ENCODE measurements around the gene ATP8A2. TPM values are rescaled to one million over a fixed set of nuclear protein-coding genes. Genes with fewer than 3 reads are reported as not detected.
A peak's percentile ranks its signal among the peaks of the same experiment; 100 is the strongest.

The ATP8A2 gene
- total RNA-seq, 1 donor from 2014 or later: not detected

DNA sequence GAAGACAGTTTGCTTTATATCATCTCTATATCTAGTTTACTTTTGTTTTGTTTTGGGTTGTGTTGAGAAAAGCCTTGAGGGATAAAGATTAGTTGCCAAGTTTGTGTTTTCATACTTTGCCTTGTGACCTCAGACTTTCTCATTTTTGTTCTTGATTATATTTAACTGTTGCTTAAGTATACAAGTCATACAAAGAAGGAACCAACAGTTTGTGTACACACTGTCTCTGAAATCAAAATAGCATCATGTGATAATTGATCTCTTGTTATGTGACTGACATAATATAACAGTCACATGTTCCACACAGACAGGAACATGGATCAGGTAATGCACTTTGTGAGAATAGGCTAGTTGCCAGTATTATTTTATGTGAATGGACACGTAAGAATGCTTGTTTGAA, 609.3 kb downstream of the ATP8A2 start:
- H3K36me3 ChIP-seq (ENCODE audit: control insufficient read depth, insufficient read depth, low read length): no peaks in the 10 kb centered on the region
- H3K4me3 ChIP-seq (ENCODE audit: low read depth, low read length): no peak overlapping the region
- TF ChIP-seq, protein P1, sequence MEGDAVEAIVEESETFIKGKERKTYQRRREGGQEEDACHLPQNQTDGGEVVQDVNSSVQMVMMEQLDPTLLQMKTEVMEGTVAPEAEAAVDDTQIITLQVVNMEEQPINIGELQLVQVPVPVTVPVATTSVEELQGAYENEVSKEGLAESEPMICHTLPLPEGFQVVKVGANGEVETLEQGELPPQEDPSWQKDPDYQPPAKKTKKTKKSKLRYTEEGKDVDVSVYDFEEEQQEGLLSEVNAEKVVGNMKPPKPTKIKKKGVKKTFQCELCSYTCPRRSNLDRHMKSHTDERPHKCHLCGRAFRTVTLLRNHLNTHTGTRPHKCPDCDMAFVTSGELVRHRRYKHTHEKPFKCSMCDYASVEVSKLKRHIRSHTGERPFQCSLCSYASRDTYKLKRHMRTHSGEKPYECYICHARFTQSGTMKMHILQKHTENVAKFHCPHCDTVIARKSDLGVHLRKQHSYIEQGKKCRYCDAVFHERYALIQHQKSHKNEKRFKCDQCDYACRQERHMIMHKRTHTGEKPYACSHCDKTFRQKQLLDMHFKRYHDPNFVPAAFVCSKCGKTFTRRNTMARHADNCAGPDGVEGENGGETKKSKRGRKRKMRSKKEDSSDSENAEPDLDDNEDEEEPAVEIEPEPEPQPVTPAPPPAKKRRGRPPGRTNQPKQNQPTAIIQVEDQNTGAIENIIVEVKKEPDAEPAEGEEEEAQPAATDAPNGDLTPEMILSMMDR (IDR thresholded peaks at IDR 0.05; ENCODE audit: insufficient read depth, low read length, severe bottlenecking): no peak
- no peak for DNase-seq (ENCODE audit: low read depth)
- no peaks in the 10 kb centered on the region for H3K27me3 ChIP-seq (ENCODE audit: control insufficient read depth, insufficient read depth, low read length)
- FAIRE-seq: no peak

- no peak overlapping the region for H3K4me3 ChIP-seq (ENCODE audit: low read depth, low read length)
- TF ChIP-seq, protein P1 (IDR thresholded peaks at IDR 0.05; ENCODE audit: insufficient read depth, low read length, severe bottlenecking): no peak
- no peaks in the 10 kb centered on the region for H3K36me3 ChIP-seq (ENCODE audit: control insufficient read depth, insufficient read depth, low read length)
- no peaks in the 10 kb centered on the region for H3K27me3 ChIP-seq (ENCODE audit: control insufficient read depth, insufficient read depth, low read length)
- DNase-seq (ENCODE audit: low read depth) (no peak), FAIRE-seq (no peak)
Observed at GRCh38 chr13:25982907-25983306, 611.1 kb downstream of the ATP8A2 start.

DNA sequence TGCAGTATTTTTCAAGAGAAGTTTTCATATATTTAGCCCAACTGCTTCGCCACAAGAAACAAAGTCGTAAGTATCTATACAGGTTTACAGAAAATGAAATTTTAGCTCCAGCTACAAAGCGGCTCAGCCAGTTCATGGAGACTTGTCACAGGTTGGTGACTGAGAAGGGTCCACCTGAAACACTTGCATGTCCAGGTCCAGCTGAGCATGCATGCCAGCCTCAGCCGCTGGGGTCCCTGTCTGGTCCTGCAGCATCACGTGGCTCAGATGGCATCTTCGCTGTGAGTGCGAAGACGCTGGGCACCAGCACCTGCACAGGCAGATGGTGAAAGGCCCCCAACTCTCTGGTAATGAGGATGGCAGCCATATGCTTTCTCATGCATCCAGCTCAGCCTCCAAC, 616.2 kb downstream of the ATP8A2 start:
- no peak for DNase-seq (ENCODE audit: low read depth)
- FAIRE-seq: peak; percentile 36
- no peaks in the 10 kb centered on the region for H3K27me3 ChIP-seq (ENCODE audit: control insufficient read depth, insufficient read depth, low read length)
- no peak overlapping the region for H3K4me3 ChIP-seq (ENCODE audit: low read depth, low read length)
- no peaks in the 10 kb centered on the region for H3K36me3 ChIP-seq (ENCODE audit: control insufficient read depth, insufficient read depth, low read length)
- TF ChIP-seq, protein P1 (IDR thresholded peaks at IDR 0.05; ENCODE audit: insufficient read depth, low read length, severe bottlenecking): no peak

DNA sequence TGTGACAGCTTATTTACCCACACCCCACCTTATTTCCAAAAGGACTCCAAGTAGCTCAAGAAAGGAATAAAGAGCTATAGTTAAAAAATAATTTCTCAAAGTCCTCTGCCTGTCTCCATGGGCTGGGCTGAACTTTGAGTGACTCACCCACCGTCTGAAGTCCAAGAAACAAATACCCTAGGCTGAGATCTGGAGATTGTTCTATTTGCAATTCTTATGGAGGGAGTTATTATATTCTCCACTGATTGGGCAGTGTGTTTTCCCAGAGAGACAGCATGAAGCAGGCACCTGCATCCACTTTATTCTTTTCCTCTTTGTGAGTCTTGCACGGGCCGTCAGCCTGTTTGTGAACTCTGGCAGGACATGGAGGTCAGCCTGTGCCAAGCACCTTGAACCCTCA, 616.9 kb downstream of the ATP8A2 start:
- DNase-seq (ENCODE audit: low read depth) (no peak), FAIRE-seq (no peak)
- TF ChIP-seq, protein P1 (IDR thresholded peaks at IDR 0.05; ENCODE audit: insufficient read depth, low read length, severe bottlenecking): no peak
- no peaks in the 10 kb centered on the region for H3K27me3 ChIP-seq (ENCODE audit: control insufficient read depth, insufficient read depth, low read length)
- no peak overlapping the region for H3K4me3 ChIP-seq (ENCODE audit: low read depth, low read length)
- H3K36me3 ChIP-seq (ENCODE audit: control insufficient read depth, insufficient read depth, low read length): no peaks in the 10 kb centered on the region

DNA sequence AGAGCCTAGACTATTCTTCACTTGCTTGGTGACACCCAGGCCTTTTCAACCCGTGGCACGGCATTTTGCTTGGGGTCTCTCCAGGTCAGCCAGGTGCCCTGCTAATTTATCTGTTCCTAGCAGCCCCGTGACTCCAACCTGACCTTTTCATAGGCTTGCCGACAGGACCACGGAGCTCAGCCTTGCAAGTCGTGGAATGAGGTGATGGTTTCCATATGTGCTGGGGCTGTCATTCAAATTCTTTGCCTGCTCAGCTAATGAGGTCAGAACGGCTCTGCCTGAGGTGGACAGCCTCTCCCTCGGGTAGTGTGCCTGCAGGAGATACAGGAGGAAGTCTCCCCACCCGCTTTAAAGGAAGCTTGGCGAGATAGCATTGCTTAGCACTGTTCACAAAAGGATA, 619.0 kb downstream of the ATP8A2 start:
- no peak overlapping the region for H3K4me3 ChIP-seq (ENCODE audit: low read depth, low read length)
- FAIRE-seq (no peak), DNase-seq (ENCODE audit: low read depth) (no peak)
- H3K27me3 ChIP-seq (ENCODE audit: control insufficient read depth, insufficient read depth, low read length): no peaks in the 10 kb centered on the region
- H3K36me3 ChIP-seq (ENCODE audit: control insufficient read depth, insufficient read depth, low read length): no peaks in the 10 kb centered on the region
- TF ChIP-seq, protein P1 (IDR thresholded peaks at IDR 0.05; ENCODE audit: insufficient read depth, low read length, severe bottlenecking): no peak

DNA sequence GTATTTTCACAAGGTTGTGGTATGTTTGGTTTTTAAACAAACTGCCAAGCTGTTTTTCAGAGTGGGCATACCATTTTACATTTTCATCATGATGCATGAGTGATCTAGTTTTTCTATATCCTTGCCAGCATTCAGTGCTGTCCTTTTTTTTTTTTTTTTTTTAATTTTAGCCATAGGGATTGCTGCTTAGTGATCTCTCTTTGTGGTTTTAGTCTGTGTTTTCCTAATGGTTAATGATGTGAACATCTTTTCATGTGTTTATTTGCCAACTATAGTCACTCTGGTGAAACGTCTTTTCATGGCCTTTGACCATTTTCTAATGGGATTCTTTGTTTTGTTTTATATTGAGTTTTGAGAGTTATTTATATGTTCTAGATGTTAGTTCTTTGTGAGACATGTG, 620.3 kb downstream of the ATP8A2 start:
- no peak for FAIRE-seq
- Histone ChIP-seq H3K4me3 (ENCODE audit: low read depth, low read length) (no peak overlapping the region), H3K36me3 (ENCODE audit: control insufficient read depth, insufficient read depth, low read length) (no peaks in the 10 kb centered on the region), H3K27me3 (ENCODE audit: control insufficient read depth, insufficient read depth, low read length) (no peaks in the 10 kb centered on the region)
- TF ChIP-seq, protein P1 (IDR thresholded peaks at IDR 0.05; ENCODE audit: insufficient read depth, low read length, severe bottlenecking): no peak
- DNase-seq (ENCODE audit: low read depth): no peak
